Brain microvascular endothelial cell (primary cell): ENCODE data around the gene RET.

Experiments
- DNase-seq: peaks from one replicate; pipeline ENCODE4 v3.0.0-alpha.2; 2020
- H3K27ac ChIP-seq: fragments of 250-450 bp; sonication (Bioruptor Pico); 2 replicates; pipeline ENCODE4 v1.5.1; 2020; ENCODE audit warnings: mild to moderate bottlenecking, moderate library complexity
- H3K27me3 ChIP-seq: fragments of 250-450 bp; sonication (Bioruptor Pico); replicated peaks from 2 replicates; pipeline ENCODE4 v1.5.1; 2020; ENCODE audit warnings: mild to moderate bottlenecking
- H3K36me3 ChIP-seq: fragments of 250-450 bp; sonication (Bioruptor Pico); replicated peaks from 2 replicates; pipeline ENCODE4 v1.5.1; 2020; ENCODE audit warnings: mild to moderate bottlenecking
- H3K4me3 ChIP-seq: 2 replicates; pipeline ENCODE4 v1.5.1; 2011; ENCODE audit warnings: low read depth, mild to moderate bottlenecking, control low read depth, low read length, moderate library complexity
- in situ Hi-C: cut with HindIII; loops from 2 replicates; pipeline ENCODE4 v1.10.0; 2017; ENCODE audit warnings: low sequenced_read_pairs, low pct_ligation_motif_present
- TF ChIP-seq, protein P1 (sequence below): IDR thresholded peaks from 2 replicates; pipeline ENCODE4 v1.5.1; 2011; ENCODE audit warnings: low read depth, mild to moderate bottlenecking, moderate library complexity, low read length, control low read depth, inconsistent platforms; ENCODE audit errors: missing control alignments

The RET gene

DNA sequence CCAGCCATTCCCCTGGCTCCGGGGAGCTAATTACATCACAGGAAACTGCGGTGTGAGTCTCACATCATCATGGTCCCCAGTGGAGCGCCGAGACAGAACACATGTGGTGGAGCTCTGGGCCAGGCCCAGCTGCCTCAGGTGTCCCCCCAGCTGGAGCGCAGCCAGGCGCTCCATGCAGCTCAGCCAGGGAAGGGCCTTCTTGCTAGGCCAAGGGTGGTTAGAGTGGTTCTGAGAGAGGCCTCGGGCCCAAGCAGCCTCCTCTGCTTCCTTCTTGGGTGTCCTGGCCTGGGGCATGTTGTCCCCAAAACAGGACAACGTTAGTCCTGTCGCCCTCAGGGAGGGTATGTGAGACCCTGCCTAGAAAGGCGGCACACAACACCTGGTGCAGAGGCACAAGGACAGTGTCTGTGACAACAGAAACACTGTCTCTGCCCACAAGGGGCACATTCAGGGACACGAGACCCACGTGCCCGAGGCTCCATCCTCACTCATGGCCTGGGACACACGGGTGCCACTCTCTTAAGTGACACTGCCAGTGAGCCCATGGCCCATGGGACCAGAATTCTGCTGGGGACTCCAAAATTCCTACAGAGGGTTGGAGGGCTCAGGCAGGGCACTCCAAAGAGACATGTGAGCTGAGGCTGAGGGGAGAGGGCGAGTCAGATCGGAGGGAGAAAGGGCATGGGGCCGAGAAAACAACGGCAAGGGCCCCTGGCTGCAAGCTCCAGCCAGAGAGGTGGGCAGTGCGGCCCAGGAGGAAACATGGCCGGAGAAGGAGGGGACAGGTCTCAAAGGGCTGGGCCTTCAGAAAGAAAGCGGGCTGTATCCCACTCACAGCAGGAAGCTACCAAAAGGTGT lies 37.0 kb upstream of the RET start:
- Histone ChIP-seq H3K27ac (no peak overlapping the region), H3K4me3 (no peak overlapping the region), H3K36me3 (no peaks in the 10 kb centered on the region), H3K27me3 (no peaks in the 10 kb centered on the region)
- TF ChIP-seq, protein P1, sequence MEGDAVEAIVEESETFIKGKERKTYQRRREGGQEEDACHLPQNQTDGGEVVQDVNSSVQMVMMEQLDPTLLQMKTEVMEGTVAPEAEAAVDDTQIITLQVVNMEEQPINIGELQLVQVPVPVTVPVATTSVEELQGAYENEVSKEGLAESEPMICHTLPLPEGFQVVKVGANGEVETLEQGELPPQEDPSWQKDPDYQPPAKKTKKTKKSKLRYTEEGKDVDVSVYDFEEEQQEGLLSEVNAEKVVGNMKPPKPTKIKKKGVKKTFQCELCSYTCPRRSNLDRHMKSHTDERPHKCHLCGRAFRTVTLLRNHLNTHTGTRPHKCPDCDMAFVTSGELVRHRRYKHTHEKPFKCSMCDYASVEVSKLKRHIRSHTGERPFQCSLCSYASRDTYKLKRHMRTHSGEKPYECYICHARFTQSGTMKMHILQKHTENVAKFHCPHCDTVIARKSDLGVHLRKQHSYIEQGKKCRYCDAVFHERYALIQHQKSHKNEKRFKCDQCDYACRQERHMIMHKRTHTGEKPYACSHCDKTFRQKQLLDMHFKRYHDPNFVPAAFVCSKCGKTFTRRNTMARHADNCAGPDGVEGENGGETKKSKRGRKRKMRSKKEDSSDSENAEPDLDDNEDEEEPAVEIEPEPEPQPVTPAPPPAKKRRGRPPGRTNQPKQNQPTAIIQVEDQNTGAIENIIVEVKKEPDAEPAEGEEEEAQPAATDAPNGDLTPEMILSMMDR, result no peak
- DNase-seq, result no peak
- in situ Hi-C loops, result no loop called here

GRCh38 chr10:43040482-43041256 lies 36.2 kb upstream of the RET start:
- no peak overlapping the region for H3K27ac ChIP-seq
- no peak overlapping the region for H3K4me3 ChIP-seq
- H3K27me3 ChIP-seq, result no peaks in the 10 kb centered on the region
- no peaks in the 10 kb centered on the region for H3K36me3 ChIP-seq
- TF ChIP-seq, protein P1, result no peak
- DNase-seq, result no peak
- in situ Hi-C loops, result no loop called here

- no peak for DNase-seq
- Histone ChIP-seq H3K27me3 (no peaks in the 10 kb centered on the region), H3K27ac (no peak overlapping the region), H3K4me3 (no peak overlapping the region), H3K36me3 (no peaks in the 10 kb centered on the region)
- in situ Hi-C loops, result no loop called here
- TF ChIP-seq, protein P1, result no peak
Measured at GRCh38 chr10:43041422-43042342, 35.2 kb upstream of the RET start.

GRCh38 chr10:43042503-43043341 lies 34.1 kb upstream of the RET start:
- H3K27me3 ChIP-seq, result no peaks in the 10 kb centered on the region
- no peak overlapping the region for H3K4me3 ChIP-seq
- in situ Hi-C loops, result no loop called here
- no peak for DNase-seq
- TF ChIP-seq, protein P1, result no peak
- no peak overlapping the region for H3K27ac ChIP-seq
- H3K36me3 ChIP-seq, result no peaks in the 10 kb centered on the region

GRCh38 chr10:43043342-43043772 lies 33.5 kb upstream of the RET start:
- in situ Hi-C loops, result no loop called here
- H3K27ac ChIP-seq, result no peak overlapping the region
- DNase-seq, result no peak
- TF ChIP-seq, protein P1, result no peak
- H3K36me3 ChIP-seq, result no peaks in the 10 kb centered on the region
- no peak overlapping the region for H3K4me3 ChIP-seq
- no peaks in the 10 kb centered on the region for H3K27me3 ChIP-seq
